ENCODE results near the gene CDK7.
A peak's percentile ranks its signal among the peaks of the same experiment; 100 is the strongest.

CDK7 gene

DNA sequence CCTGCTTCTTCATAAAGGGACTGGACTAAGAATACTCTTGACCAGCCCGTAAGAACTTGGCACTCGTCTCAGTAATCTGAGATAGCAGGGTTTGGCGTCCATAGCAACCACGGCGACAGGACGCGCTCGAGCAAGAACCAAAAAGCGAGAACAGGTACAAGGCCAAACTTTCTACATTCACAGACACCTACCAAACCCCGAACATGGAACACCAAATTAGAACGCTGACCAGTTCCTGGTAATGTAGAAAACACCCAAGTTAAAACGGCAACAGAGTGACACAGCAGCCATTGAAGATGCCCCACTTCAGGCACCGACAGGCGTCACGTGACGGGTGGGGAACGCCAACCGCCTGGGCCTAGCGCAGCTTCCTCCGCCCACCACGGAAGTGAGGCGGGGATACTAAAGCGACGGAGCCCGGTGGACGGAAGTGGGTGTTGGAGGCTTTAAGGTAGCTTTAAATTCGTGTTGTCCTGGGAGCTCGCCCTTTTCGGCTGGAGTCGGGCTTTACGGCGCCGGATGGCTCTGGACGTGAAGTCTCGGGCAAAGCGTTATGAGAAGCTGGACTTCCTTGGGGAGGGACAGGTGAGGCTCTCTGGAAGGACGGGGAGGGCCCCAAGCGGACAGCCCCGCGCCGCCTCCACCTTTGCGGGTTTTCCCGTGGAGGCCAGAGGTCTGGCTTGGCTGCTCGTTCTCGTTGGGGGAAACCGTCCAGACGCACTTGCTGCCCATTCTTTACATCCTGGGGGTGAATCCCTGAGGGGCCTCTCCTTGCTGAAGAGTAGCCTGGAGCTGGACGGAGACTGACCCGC, at the start of gene CDK7:
CDK7 (plus strand) TSS at position 430 of the 812 bp plus-strand sequence; CDS start at position 520, 90 bp downstream.
- H3K4me2 ChIP-seq (ENCODE audit: low read length), result peak within 1 kb of the TSS; percentile 70
- H3K79me2 ChIP-seq (ENCODE audit: insufficient read depth, low read length), result peaks cover 7% of the 10 kb centered on the region; the same call in 1 of the 2 replicates
- peaks cover 17% of the 10 kb centered on the region for H3K4me1 ChIP-seq (ENCODE audit: insufficient read depth, low read length, severe bottlenecking)
- peak within 1 kb of the TSS; percentile 91 for H3K4me3 ChIP-seq (ENCODE audit: low read depth, low read length, poor library complexity, severe bottlenecking)
- H3K36me3 ChIP-seq (ENCODE audit: insufficient read depth, low read length), result peaks cover 29% of the 10 kb centered on the region; the same call in 1 of the 2 replicates
- no peak within 1 kb of the TSS for H3K27ac ChIP-seq (ENCODE audit: low read depth, low read length, poor library complexity, severe bottlenecking)
- no peaks in the 10 kb centered on the region for H3K27me3 ChIP-seq (ENCODE audit: insufficient read depth, low read length)
- H4K20me1 ChIP-seq (ENCODE audit: insufficient read depth, low read length), result no peaks in the 10 kb centered on the region
- H3F3A ChIP-seq (ENCODE audit: insufficient read depth, low read length), result no peaks in the 10 kb centered on the region
- H3K9ac ChIP-seq (ENCODE audit: low read length), result peak within 1 kb of the TSS; percentile 85
- H3K9me3 ChIP-seq (ENCODE audit: low read length), result no peaks in the 10 kb centered on the region
- H2AFZ ChIP-seq (ENCODE audit: low read length), result 0 out of 2 replicates have a peak within 1 kb of the TSS, but pooled peaks have one; percentile 40
- TF ChIP-seq EZH2 (IDR thresholded peaks at IDR 0.05; ENCODE audit: borderline replicate concordance, low read length), result no peak
- TF ChIP-seq CTCF (IDR thresholded peaks at IDR 0.05; ENCODE audit: low read length), result no peak
- no peaks in the 10 kb centered on the region for H3K9me2 ChIP-seq (ENCODE audit: low read depth, low read length)

GRCh38 chr5:69187342-69187741, 47.3 kb upstream of the CDK7 start:
- Histone ChIP-seq H3K27me3 (ENCODE audit: insufficient read depth, low read length) (no peaks in the 10 kb centered on the region), H3K9me3 (ENCODE audit: low read length) (no peaks in the 10 kb centered on the region), H4K20me1 (ENCODE audit: insufficient read depth, low read length) (no peaks in the 10 kb centered on the region), H3K79me2 (ENCODE audit: insufficient read depth, low read length) (no peaks in the 10 kb centered on the region), H3K4me3 (ENCODE audit: low read depth, low read length, poor library complexity, severe bottlenecking) (no peak overlapping the region), H2AFZ (ENCODE audit: low read length) (no peak overlapping the region), H3K36me3 (ENCODE audit: insufficient read depth, low read length) (peaks cover 9% of the 10 kb centered on the region; the same call in 1 of the 2 replicates), H3K9me2 (ENCODE audit: low read depth, low read length) (no peaks in the 10 kb centered on the region), H3K4me2 (ENCODE audit: low read length) (no peak overlapping the region), H3F3A (ENCODE audit: insufficient read depth, low read length) (no peaks in the 10 kb centered on the region), H3K4me1 (ENCODE audit: insufficient read depth, low read length, severe bottlenecking) (peaks cover 19% of the 10 kb centered on the region), H3K27ac (ENCODE audit: low read depth, low read length, poor library complexity, severe bottlenecking) (no peak overlapping the region), H3K9ac (ENCODE audit: low read length) (no peak overlapping the region)
- no peak for TF ChIP-seq CTCF (IDR thresholded peaks at IDR 0.05; ENCODE audit: low read length)
- TF ChIP-seq EZH2 (IDR thresholded peaks at IDR 0.05; ENCODE audit: borderline replicate concordance, low read length), result no peak

GRCh38 chr5:69188811-69189161, 45.9 kb upstream of the CDK7 start:
- Histone ChIP-seq H3K27ac (ENCODE audit: low read depth, low read length, poor library complexity, severe bottlenecking) (no peak overlapping the region), H3K36me3 (ENCODE audit: insufficient read depth, low read length) (peaks cover 19% of the 10 kb centered on the region), H4K20me1 (ENCODE audit: insufficient read depth, low read length) (no peaks in the 10 kb centered on the region), H3K9me3 (ENCODE audit: low read length) (no peaks in the 10 kb centered on the region), H3K9ac (ENCODE audit: low read length) (peak overlapping the region; percentile 85), H2AFZ (ENCODE audit: low read length) (peak overlapping the region; percentile 76; the same call in 1 of the 2 replicates), H3K9me2 (ENCODE audit: low read depth, low read length) (no peaks in the 10 kb centered on the region), H3K4me2 (ENCODE audit: low read length) (peak overlapping the region; percentile 89), H3K79me2 (ENCODE audit: insufficient read depth, low read length) (no peaks in the 10 kb centered on the region), H3K4me1 (ENCODE audit: insufficient read depth, low read length, severe bottlenecking) (peaks cover 19% of the 10 kb centered on the region), H3K4me3 (ENCODE audit: low read depth, low read length, poor library complexity, severe bottlenecking) (peak overlapping the region; percentile 94), H3F3A (ENCODE audit: insufficient read depth, low read length) (no peaks in the 10 kb centered on the region), H3K27me3 (ENCODE audit: insufficient read depth, low read length) (no peaks in the 10 kb centered on the region)
- no peak for TF ChIP-seq CTCF (IDR thresholded peaks at IDR 0.05; ENCODE audit: low read length)
- no peak for TF ChIP-seq EZH2 (IDR thresholded peaks at IDR 0.05; ENCODE audit: borderline replicate concordance, low read length)
